Measurements from ENCODE around the gene ZNF219. TPM values are rescaled to one million over a fixed set of nuclear protein-coding genes. Genes with fewer than 3 reads are reported as not detected.

The ZNF219 gene
- total and polyA plus RNA-seq, 2 of the 13 experiments (the other 11 are each of a cell fraction or from before 2014, with no cell fraction given) = 34.5 to 36.6 TPM

DNA sequence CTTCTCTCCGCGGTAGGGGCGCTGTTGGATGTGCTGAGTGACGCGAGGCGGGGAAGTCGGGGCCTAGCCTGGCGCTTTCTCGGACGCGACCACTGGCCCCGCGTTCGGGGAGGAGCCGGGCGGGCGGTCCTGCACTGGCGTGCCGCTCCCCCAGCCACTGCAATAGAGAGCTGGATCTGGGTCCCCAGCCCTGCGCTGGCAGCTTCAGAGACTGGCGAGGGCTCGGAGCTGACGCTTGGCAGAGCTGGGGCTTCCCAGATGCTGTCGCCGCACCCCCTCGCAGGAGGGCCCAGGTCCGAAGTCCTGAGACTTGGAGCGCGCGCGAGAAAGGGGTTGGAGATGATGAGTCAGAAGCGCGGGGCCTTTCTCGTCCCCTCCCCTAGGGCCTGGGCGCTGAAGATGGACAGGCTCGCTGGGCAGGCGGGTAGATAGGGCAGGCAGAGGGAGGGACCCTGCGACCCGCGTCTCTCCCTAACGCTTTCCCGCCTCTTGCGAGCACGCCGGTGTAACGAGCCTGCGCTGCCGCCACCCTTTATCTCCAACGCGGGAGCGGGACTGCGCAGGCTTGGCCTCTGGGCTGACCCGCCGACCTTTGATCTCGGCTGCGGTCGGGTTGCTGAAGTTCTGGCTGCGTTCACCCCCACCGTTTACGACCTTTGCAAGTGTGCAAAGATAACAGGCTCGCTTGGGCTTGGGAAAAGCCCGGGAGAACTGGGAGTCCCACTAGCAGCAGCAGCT is 5.4 kb upstream of the ZNF219 start (continued):
- TF ChIP-seq EEA1 (CRISPR knock-in tag; IDR thresholded peaks at IDR 0.05; ENCODE audit: borderline replicate concordance) (peak; percentile 99), ZNF430 (CRISPR knock-in tag; IDR thresholded peaks at IDR 0.05) (peak; percentile 100), ZNF383 (CRISPR knock-in tag; IDR thresholded peaks at IDR 0.05; ENCODE audit: borderline replicate concordance) (peak; percentile 98), KDM5B (CRISPR knock-in tag; IDR thresholded peaks at IDR 0.05; ENCODE audit: borderline replicate concordance) (peak; percentile 100), JDP2 (CRISPR knock-in tag; IDR thresholded peaks at IDR 0.05; ENCODE audit: borderline replicate concordance) (no peak; the same call in 1 of the 2 replicates), ZSCAN20 (CRISPR knock-in tag; IDR thresholded peaks at IDR 0.05; ENCODE audit: borderline replicate concordance) (peak; percentile 86; the same call in 1 of the 2 replicates), PHF8 (CRISPR knock-in tag; IDR thresholded peaks at IDR 0.05) (peak; percentile 95), ZNF709 (CRISPR knock-in tag; IDR thresholded peaks at IDR 0.05) (peak; percentile 94), ZNF367 (CRISPR knock-in tag; IDR thresholded peaks at IDR 0.05; ENCODE audit: borderline replicate concordance) (no peak; the same call in 1 of the 2 replicates), SRF (IDR thresholded peaks at IDR 0.05; ENCODE audit: low read depth, low read length) (peak; percentile 15; the same call in 1 of the 2 replicates), ZNF230 (CRISPR knock-in tag; IDR thresholded peaks at IDR 0.05) (peak; percentile 98)
- TF ChIP-seq, protein P1, sequence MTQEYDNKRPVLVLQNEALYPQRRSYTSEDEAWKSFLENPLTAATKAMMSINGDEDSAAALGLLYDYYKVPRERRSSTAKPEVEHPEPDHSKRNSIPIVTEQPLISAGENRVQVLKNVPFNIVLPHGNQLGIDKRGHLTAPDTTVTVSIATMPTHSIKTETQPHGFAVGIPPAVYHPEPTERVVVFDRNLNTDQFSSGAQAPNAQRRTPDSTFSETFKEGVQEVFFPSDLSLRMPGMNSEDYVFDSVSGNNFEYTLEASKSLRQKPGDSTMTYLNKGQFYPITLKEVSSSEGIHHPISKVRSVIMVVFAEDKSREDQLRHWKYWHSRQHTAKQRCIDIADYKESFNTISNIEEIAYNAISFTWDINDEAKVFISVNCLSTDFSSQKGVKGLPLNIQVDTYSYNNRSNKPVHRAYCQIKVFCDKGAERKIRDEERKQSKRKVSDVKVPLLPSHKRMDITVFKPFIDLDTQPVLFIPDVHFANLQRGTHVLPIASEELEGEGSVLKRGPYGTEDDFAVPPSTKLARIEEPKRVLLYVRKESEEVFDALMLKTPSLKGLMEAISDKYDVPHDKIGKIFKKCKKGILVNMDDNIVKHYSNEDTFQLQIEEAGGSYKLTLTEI (CRISPR knock-in tag; conservative IDR thresholded peaks at IDR 0.05) = no peak
- TF ChIP-seq, protein P2, sequence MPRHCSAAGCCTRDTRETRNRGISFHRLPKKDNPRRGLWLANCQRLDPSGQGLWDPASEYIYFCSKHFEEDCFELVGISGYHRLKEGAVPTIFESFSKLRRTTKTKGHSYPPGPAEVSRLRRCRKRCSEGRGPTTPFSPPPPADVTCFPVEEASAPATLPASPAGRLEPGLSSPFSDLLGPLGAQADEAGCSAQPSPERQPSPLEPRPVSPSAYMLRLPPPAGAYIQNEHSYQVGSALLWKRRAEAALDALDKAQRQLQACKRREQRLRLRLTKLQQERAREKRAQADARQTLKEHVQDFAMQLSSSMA (CRISPR knock-in tag; IDR thresholded peaks at IDR 0.05) = peak; percentile 97
- TF ChIP-seq, protein P3, sequence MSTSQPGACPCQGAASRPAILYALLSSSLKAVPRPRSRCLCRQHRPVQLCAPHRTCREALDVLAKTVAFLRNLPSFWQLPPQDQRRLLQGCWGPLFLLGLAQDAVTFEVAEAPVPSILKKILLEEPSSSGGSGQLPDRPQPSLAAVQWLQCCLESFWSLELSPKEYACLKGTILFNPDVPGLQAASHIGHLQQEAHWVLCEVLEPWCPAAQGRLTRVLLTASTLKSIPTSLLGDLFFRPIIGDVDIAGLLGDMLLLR (CRISPR knock-in tag; IDR thresholded peaks at IDR 0.05) = peak; percentile 94
- TF ChIP-seq, protein P4, sequence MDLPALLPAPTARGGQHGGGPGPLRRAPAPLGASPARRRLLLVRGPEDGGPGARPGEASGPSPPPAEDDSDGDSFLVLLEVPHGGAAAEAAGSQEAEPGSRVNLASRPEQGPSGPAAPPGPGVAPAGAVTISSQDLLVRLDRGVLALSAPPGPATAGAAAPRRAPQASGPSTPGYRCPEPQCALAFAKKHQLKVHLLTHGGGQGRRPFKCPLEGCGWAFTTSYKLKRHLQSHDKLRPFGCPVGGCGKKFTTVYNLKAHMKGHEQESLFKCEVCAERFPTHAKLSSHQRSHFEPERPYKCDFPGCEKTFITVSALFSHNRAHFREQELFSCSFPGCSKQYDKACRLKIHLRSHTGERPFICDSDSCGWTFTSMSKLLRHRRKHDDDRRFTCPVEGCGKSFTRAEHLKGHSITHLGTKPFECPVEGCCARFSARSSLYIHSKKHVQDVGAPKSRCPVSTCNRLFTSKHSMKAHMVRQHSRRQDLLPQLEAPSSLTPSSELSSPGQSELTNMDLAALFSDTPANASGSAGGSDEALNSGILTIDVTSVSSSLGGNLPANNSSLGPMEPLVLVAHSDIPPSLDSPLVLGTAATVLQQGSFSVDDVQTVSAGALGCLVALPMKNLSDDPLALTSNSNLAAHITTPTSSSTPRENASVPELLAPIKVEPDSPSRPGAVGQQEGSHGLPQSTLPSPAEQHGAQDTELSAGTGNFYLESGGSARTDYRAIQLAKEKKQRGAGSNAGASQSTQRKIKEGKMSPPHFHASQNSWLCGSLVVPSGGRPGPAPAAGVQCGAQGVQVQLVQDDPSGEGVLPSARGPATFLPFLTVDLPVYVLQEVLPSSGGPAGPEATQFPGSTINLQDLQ (CRISPR knock-in tag; IDR thresholded peaks at IDR 0.05) = peak; percentile 98
- TF ChIP-seq, protein P5, sequence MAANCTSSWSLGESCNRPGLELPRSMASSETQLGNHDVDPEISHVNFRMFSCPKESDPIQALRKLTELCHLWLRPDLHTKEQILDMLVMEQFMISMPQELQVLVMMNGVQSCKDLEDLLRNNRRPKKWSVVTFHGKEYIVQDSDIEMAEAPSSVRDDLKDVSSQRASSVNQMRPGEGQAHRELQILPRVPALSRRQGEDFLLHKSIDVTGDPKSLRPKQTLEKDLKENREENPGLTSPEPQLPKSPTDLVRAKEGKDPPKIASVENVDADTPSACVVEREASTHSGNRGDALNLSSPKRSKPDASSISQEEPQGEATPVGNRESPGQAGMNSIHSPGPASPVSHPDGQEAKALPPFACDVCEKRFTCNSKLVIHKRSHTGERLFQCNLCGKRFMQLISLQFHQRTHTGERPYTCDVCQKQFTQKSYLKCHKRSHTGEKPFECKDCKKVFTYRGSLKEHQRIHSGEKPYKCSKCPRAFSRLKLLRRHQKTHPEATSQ (CRISPR knock-in tag; IDR thresholded peaks at IDR 0.05; ENCODE audit: borderline replicate concordance) = peak; percentile 100

Measured in HepG2 (cell line).